HL-60 (cell line): ENCODE data around the gene WNT11.

ENCODE experiments used
- DNase-seq, 2 experiments: peaks; one replicate each; pipeline ENCODE4 v3.0.0-alpha.2; 2010 to 2020; ENCODE audit warnings: low read depth in 1 of 2, low spot score in 1 of 2
- H3K27ac ChIP-seq: fragments of 250-450 bp; sonication (Bioruptor Pico); replicated peaks from 2 replicates; pipeline ENCODE4 v1.5.1; 2020; ENCODE audit warnings: mild to moderate bottlenecking, moderate library complexity
- H3K27me3 ChIP-seq: fragments of 250-450 bp; sonication (Bioruptor Pico); 2 replicates; pipeline ENCODE4 v1.5.1; 2021; ENCODE audit warnings: mild to moderate bottlenecking, moderate library complexity; ENCODE audit not compliant: insufficient read depth, poor library complexity, severe bottlenecking
- H3K4me3 ChIP-seq: replicated peaks from 2 replicates; pipeline ENCODE4 v1.5.1; 2011; ENCODE audit warnings: mild to moderate bottlenecking, control low read depth, low read length; ENCODE audit not compliant: insufficient read depth
- GABPA ChIP-seq: IDR thresholded peaks from 2 replicates; pipeline ENCODE4 v1.6.1; 2012; ENCODE audit warnings: low read depth
- POLR2AphosphoS5 ChIP-seq: IDR thresholded peaks from 2 replicates; pipeline ENCODE4 v1.6.1; 2012; ENCODE audit warnings: low read depth
- SPI1 ChIP-seq: IDR thresholded peaks from 2 replicates; pipeline ENCODE4 v1.6.1; 2012; ENCODE audit warnings: low read depth, mild to moderate bottlenecking, borderline replicate concordance
- TF ChIP-seq, protein P1 (sequence below): IDR thresholded peaks from one replicate; pipeline ENCODE4 v1.5.1; 2011; ENCODE audit warnings: low read length, control low read depth, inconsistent platforms; ENCODE audit not compliant: insufficient read depth
- TF ChIP-seq, protein P2 (sequence below): IDR thresholded peaks from 2 replicates; pipeline ENCODE4 v1.6.1; 2012; ENCODE audit warnings: low read depth; ENCODE audit not compliant: insufficient replicate concordance

WNT11 gene

DNA sequence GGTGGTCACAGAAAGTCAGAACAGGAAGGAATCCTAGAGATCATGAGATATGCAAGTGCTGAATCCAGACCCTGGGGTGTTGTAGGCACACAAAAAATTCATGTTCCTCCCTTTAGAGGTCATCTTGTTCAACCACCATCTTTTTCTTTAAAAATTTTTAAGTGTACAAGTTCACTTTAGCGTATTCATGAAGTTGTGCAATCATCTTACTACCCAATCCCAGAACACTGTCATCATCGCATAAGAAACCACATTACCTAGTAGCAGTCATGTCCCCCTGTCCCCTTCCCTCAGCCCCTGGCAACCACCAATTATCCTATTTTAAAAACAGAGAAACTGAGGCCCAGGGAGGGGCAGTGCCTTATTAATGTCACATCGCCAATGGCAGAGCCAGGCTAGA, 20.3 kb upstream of the WNT11 start:
- TF ChIP-seq, protein P1, sequence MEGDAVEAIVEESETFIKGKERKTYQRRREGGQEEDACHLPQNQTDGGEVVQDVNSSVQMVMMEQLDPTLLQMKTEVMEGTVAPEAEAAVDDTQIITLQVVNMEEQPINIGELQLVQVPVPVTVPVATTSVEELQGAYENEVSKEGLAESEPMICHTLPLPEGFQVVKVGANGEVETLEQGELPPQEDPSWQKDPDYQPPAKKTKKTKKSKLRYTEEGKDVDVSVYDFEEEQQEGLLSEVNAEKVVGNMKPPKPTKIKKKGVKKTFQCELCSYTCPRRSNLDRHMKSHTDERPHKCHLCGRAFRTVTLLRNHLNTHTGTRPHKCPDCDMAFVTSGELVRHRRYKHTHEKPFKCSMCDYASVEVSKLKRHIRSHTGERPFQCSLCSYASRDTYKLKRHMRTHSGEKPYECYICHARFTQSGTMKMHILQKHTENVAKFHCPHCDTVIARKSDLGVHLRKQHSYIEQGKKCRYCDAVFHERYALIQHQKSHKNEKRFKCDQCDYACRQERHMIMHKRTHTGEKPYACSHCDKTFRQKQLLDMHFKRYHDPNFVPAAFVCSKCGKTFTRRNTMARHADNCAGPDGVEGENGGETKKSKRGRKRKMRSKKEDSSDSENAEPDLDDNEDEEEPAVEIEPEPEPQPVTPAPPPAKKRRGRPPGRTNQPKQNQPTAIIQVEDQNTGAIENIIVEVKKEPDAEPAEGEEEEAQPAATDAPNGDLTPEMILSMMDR = no peak
- no peak for TF ChIP-seq GABPA
- no peak for DNase-seq
- Histone ChIP-seq H3K27ac (no peak overlapping the region), H3K27me3 (no peaks in the 10 kb centered on the region), H3K4me3 (no peak overlapping the region)

DNA sequence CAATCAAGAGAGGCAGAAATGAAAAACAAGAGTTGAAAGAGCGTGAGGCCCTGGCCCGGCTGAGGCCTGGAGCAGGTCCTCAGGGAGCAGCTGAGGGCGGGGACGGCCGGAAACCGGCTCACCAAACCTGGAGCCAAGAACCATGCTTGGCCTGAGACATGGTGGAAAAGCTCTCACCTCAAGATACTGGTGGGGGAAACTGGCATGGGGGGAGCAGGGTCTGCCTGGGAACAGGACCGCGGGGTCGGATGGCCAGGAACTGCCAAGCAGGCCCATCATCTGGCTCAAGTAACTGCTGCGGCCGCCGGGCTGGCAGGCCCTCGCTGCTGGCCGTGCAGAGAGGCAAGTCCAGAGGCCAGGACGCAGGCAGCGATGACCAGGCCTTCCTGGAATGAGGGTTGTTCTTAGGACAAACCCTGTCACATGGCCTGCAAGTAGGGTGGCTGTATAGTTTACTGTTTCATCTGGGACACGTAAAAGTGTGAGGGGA, 18.9 kb upstream of the WNT11 start:
- DNase-seq = no peak
- Histone ChIP-seq H3K27ac (no peak overlapping the region), H3K4me3 (no peak overlapping the region), H3K27me3 (no peaks in the 10 kb centered on the region)
- TF ChIP-seq SPI1 (no peak), GABPA (no peak), POLR2AphosphoS5 (no peak)
- TF ChIP-seq, protein P2, sequence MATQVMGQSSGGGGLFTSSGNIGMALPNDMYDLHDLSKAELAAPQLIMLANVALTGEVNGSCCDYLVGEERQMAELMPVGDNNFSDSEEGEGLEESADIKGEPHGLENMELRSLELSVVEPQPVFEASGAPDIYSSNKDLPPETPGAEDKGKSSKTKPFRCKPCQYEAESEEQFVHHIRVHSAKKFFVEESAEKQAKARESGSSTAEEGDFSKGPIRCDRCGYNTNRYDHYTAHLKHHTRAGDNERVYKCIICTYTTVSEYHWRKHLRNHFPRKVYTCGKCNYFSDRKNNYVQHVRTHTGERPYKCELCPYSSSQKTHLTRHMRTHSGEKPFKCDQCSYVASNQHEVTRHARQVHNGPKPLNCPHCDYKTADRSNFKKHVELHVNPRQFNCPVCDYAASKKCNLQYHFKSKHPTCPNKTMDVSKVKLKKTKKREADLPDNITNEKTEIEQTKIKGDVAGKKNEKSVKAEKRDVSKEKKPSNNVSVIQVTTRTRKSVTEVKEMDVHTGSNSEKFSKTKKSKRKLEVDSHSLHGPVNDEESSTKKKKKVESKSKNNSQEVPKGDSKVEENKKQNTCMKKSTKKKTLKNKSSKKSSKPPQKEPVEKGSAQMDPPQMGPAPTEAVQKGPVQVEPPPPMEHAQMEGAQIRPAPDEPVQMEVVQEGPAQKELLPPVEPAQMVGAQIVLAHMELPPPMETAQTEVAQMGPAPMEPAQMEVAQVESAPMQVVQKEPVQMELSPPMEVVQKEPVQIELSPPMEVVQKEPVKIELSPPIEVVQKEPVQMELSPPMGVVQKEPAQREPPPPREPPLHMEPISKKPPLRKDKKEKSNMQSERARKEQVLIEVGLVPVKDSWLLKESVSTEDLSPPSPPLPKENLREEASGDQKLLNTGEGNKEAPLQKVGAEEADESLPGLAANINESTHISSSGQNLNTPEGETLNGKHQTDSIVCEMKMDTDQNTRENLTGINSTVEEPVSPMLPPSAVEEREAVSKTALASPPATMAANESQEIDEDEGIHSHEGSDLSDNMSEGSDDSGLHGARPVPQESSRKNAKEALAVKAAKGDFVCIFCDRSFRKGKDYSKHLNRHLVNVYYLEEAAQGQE = no peak
- TF ChIP-seq, protein P1 = no peak

DNA sequence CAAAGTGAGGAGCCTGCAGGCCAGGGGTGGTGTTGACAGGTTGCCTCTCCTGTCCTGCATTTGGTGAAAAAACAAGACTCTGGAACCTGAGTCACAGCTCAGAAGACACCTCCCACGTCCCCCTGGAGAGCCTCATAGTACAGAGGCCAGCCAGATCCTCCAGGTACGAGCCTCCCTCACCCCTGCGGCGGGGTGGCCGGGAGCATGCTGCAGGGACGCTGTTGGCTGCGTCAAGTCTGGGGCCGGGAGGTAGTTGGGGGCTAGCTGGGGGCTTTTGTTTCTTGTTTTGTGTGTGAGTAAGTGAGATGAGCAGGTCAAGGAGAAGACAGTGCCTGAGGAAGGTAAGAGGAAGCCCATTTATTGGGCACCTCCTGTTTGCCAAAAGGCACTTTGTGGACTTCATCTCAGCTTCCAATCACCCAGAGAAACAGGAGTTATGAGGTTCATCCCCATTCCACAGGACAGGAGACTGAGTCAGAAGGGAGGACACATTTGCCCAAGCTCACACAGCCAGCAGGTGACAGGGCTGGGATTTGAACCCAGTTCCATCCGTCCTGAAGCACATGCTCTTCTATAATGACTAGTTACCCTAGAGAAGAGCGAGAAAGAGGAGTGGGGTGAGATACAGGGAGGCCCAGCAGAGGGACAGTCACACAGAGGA, 18.3 kb upstream of the WNT11 start:
- DNase-seq = no peak
- H3K27ac ChIP-seq = no peak overlapping the region
- no peaks in the 10 kb centered on the region for H3K27me3 ChIP-seq
- H3K4me3 ChIP-seq = no peak overlapping the region
- TF ChIP-seq, protein P2 = no peak
- TF ChIP-seq GABPA = no peak
- no peak for TF ChIP-seq POLR2AphosphoS5
- TF ChIP-seq SPI1 = no peak
- TF ChIP-seq, protein P1 = no peak

DNA sequence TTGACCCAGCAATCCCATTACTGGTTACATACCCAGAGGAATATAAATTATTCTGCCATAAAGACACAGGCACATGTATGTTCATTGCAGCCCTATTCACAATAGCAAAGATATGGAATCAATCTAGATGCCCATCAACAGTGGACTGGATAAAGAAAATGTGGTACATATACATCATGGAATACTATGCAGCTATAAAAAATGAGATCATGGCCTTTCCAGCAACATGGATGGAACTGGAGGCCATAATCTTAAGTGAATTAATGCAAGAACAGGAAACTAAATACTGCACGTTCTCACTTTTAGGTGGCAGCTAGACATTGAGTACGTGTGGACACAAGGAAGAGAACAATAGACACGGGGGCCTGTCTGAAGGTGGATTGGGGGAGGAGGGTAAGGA, 15.1 kb upstream of the WNT11 start:
- H3K4me3 ChIP-seq = no peak overlapping the region
- no peak for TF ChIP-seq POLR2AphosphoS5
- TF ChIP-seq, protein P2 = no peak
- no peak for TF ChIP-seq SPI1
- TF ChIP-seq, protein P1 = no peak
- no peak for TF ChIP-seq GABPA
- H3K27me3 ChIP-seq = no peaks in the 10 kb centered on the region
- no peak for DNase-seq
- H3K27ac ChIP-seq = no peak overlapping the region
